HG03097 (cell line): ENCODE data around the gene KIF2A.
"Not testable (repeated sequence)": the region's sequence is repeated elsewhere in the genome, so short reads cannot be mapped to it uniquely, and the experiment has no call there.

ENCODE experiments used
- ATAC-seq: cut with Tn5 transposase; IDR thresholded peaks from one replicate; pipeline ENCODE4 v1.9.1; 2021; ENCODE audit not compliant: unreplicated experiment, low FRiP score

KIF2A gene

GRCh38 chr5:62289813-62290212, 16.2 kb upstream of the KIF2A start:
- ATAC-seq = no peak

GRCh38 chr5:62291829-62292228, 14.2 kb upstream of the KIF2A start:
- ATAC-seq = not testable (repeated sequence)

- no peak for ATAC-seq
Observed at GRCh38 chr5:62296998-62297397, 9.0 kb upstream of the KIF2A start.

- ATAC-seq = no peak
Observed at GRCh38 chr5:62298118-62298517, 7.9 kb upstream of the KIF2A start.

- no peak for ATAC-seq
Observed at GRCh38 chr5:62299101-62299500, 6.9 kb upstream of the KIF2A start.

- ATAC-seq = no peak
Observed at GRCh38 chr5:62299600-62299999, 6.4 kb upstream of the KIF2A start.

- no peak for ATAC-seq
Observed at GRCh38 chr5:62305358-62305714, 670 bp upstream of the KIF2A start.

- peak; percentile 36 for ATAC-seq
Observed at GRCh38 chr5:62306323-62306895, 403 bp downstream of the KIF2A start.

- ATAC-seq = peak; percentile 22
Observed at GRCh38 chr5:62306896-62307689, 1.1 kb downstream of the KIF2A start.

- no peak for ATAC-seq
Observed at GRCh38 chr5:62308439-62308838, 2.4 kb downstream of the KIF2A start.

GRCh38 chr5:62309107-62309506, 3.1 kb downstream of the KIF2A start:
- ATAC-seq = no peak

- no peak for ATAC-seq
Observed at GRCh38 chr5:62310426-62311143, 4.6 kb downstream of the KIF2A start.

GRCh38 chr5:62312036-62312435, 6.0 kb downstream of the KIF2A start:
- no peak for ATAC-seq

- no peak for ATAC-seq
Observed at GRCh38 chr5:62312674-62313073, 6.7 kb downstream of the KIF2A start.

- ATAC-seq = no peak
Observed at GRCh38 chr5:62314213-62314830, 8.3 kb downstream of the KIF2A start.

GRCh38 chr5:62315376-62316175, 9.6 kb downstream of the KIF2A start:
- no peak for ATAC-seq

GRCh38 chr5:62316176-62316502, 10.1 kb downstream of the KIF2A start:
- ATAC-seq = no peak

GRCh38 chr5:62317810-62318209, 11.8 kb downstream of the KIF2A start:
- ATAC-seq = no peak

- no peak for ATAC-seq
Observed at GRCh38 chr5:62322484-62322883, 16.5 kb downstream of the KIF2A start.

GRCh38 chr5:62326302-62326701, 20.3 kb downstream of the KIF2A start:
- no peak for ATAC-seq

- no peak for ATAC-seq
Observed at GRCh38 chr5:62326702-62327101, 20.7 kb downstream of the KIF2A start.
